ENCODE results near the gene ARHGEF10L. TPM values are rescaled to one million over a fixed set of nuclear protein-coding genes. Genes with fewer than 3 reads are reported as not detected.

ARHGEF10L gene
- total RNA-seq, 4 donors from 2014 or later: 65.0 to 136 (median 94.1) TPM

DNA sequence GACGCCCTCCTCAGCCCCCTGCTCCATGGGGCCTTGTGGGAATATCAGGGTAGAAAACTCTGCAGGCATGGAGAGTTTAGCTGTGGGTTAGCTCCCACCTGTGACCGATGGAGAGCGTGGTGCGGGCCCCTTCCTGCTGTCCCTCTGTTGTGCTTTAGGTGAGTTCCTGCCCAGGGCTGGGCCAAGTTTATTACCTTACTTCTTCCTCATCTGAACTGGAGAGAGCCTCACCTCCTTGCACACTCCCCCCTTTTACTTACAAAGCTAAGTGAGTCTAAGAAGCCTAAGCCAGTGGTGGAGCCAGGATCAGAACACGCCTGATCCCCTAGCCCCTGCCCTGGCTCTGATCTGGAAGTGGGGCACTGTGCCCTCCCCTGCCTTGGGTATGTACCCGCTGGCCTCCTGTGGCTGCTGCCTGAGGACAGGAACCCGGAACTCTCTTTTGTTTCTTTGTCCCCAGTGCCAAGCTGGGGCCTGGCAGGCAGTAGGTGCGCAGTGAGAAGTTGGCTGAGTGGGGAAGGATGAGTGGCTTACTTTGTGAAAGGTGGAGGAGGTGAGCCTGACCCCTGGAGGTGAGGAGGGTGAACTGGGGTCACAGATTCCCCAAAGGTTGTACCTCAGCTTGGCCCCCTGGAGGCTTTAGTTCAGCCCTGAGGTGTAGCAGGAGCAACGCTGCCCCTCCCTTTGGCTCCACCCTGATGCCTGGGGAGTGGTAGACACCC, 32.9 kb downstream of the ARHGEF10L start:
- no peak overlapping the region for H3K4me3 ChIP-seq
- peak overlapping the region; percentile 66 for H3K27ac ChIP-seq
- 78% methylated on average over 9 of the region's 9 CpGs for WGBS
- DNase-seq (ENCODE audit: low spot score in 2 of 2): no peak
- peaks cover 78% of the 10 kb centered on the region for H3K4me1 ChIP-seq
- no peaks in the 10 kb centered on the region for H3K36me3 ChIP-seq
- H3K9me3 ChIP-seq: no peaks in the 10 kb centered on the region
- no peak for TF ChIP-seq POLR2A (IDR thresholded peaks at IDR 0.05)
- TF ChIP-seq EP300 (IDR thresholded peaks at IDR 0.05): no peak
- no peaks in the 10 kb centered on the region for H3K27me3 ChIP-seq

- DNase-seq (ENCODE audit: low spot score in 2 of 2): no peak
- TF ChIP-seq, protein P1, sequence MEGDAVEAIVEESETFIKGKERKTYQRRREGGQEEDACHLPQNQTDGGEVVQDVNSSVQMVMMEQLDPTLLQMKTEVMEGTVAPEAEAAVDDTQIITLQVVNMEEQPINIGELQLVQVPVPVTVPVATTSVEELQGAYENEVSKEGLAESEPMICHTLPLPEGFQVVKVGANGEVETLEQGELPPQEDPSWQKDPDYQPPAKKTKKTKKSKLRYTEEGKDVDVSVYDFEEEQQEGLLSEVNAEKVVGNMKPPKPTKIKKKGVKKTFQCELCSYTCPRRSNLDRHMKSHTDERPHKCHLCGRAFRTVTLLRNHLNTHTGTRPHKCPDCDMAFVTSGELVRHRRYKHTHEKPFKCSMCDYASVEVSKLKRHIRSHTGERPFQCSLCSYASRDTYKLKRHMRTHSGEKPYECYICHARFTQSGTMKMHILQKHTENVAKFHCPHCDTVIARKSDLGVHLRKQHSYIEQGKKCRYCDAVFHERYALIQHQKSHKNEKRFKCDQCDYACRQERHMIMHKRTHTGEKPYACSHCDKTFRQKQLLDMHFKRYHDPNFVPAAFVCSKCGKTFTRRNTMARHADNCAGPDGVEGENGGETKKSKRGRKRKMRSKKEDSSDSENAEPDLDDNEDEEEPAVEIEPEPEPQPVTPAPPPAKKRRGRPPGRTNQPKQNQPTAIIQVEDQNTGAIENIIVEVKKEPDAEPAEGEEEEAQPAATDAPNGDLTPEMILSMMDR (IDR thresholded peaks at IDR 0.05): no peak
- TF ChIP-seq POLR2A (IDR thresholded peaks at IDR 0.05): no peak
- no peak for TF ChIP-seq EP300 (IDR thresholded peaks at IDR 0.05)
- TF ChIP-seq POLR2AphosphoS5 (IDR thresholded peaks at IDR 0.05): no peak
- WGBS: 51% methylated on average over 5 of the region's 10 CpGs
These were observed 34.1 kb downstream of the ARHGEF10L start for GRCh38 chr1:17573518-17574041.

GRCh38 chr1:17574516-17574915, 35.0 kb downstream of the ARHGEF10L start:
- peak overlapping the region; percentile 66 for H3K27ac ChIP-seq
- WGBS: 60% methylated on average over 11 of the region's 11 CpGs
- no peak overlapping the region for H3K4me3 ChIP-seq
- no peaks in the 10 kb centered on the region for H3K9me3 ChIP-seq
- TF ChIP-seq EP300 (IDR thresholded peaks at IDR 0.05): no peak
- TF ChIP-seq, protein P1 (IDR thresholded peaks at IDR 0.05): no peak
- TF ChIP-seq POLR2AphosphoS5 (IDR thresholded peaks at IDR 0.05): no peak
- no peak for TF ChIP-seq POLR2A (IDR thresholded peaks at IDR 0.05)
- H3K36me3 ChIP-seq: no peaks in the 10 kb centered on the region
- no peaks in the 10 kb centered on the region for H3K27me3 ChIP-seq
- H3K4me1 ChIP-seq: peaks cover 59% of the 10 kb centered on the region
- DNase-seq (ENCODE audit: low spot score in 2 of 2): no peak

More at GRCh38 chr1:17573518-17574041, 34.1 kb downstream of the ARHGEF10L start:
- Histone ChIP-seq H3K4me1 (peaks cover 67% of the 10 kb centered on the region), H3K36me3 (no peaks in the 10 kb centered on the region), H3K27me3 (no peaks in the 10 kb centered on the region), H3K27ac (peak overlapping the region; percentile 66), H3K4me3 (no peak overlapping the region), H3K9me3 (no peaks in the 10 kb centered on the region)

- no peaks in the 10 kb centered on the region for H3K36me3 ChIP-seq
- peak overlapping the region; percentile 7 for H3K27ac ChIP-seq
- no peaks in the 10 kb centered on the region for H3K27me3 ChIP-seq
- H3K4me3 ChIP-seq: no peak overlapping the region
- no peaks in the 10 kb centered on the region for H3K9me3 ChIP-seq
- H3K4me1 ChIP-seq: peaks cover 48% of the 10 kb centered on the region
- TF ChIP-seq POLR2A (IDR thresholded peaks at IDR 0.05) (no peak), EP300 (IDR thresholded peaks at IDR 0.05) (no peak), POLR2AphosphoS5 (IDR thresholded peaks at IDR 0.05) (no peak)
- TF ChIP-seq, protein P1 (IDR thresholded peaks at IDR 0.05): no peak
- DNase-seq (ENCODE audit: low spot score in 2 of 2): no peak
- WGBS: 80% methylated on average over 9 of the region's 15 CpGs
These were observed 36.5 kb downstream of the ARHGEF10L start for GRCh38 chr1:17575797-17576518.

- no peaks in the 10 kb centered on the region for H3K36me3 ChIP-seq
- TF ChIP-seq POLR2AphosphoS5 (IDR thresholded peaks at IDR 0.05): no peak
- TF ChIP-seq EP300 (IDR thresholded peaks at IDR 0.05): no peak
- TF ChIP-seq, protein P1 (IDR thresholded peaks at IDR 0.05): no peak
- TF ChIP-seq POLR2A (IDR thresholded peaks at IDR 0.05): no peak
- peaks cover 45% of the 10 kb centered on the region for H3K4me1 ChIP-seq
- no peak overlapping the region for H3K4me3 ChIP-seq
- H3K27me3 ChIP-seq: no peaks in the 10 kb centered on the region
- no peaks in the 10 kb centered on the region for H3K9me3 ChIP-seq
- H3K27ac ChIP-seq: no peak overlapping the region
- DNase-seq (ENCODE audit: low spot score in 2 of 2): no peak
- WGBS: 78% methylated on average over 2 of the region's 6 CpGs
These were observed 37.0 kb downstream of the ARHGEF10L start for GRCh38 chr1:17576519-17576853.
